Measurements from ENCODE around the gene KCNMA1. TPM values are rescaled to one million over a fixed set of nuclear protein-coding genes. Genes with fewer than 3 reads are reported as not detected.

Gene KCNMA1
- total RNA-seq, 1 experiment from 2014 or later, result 0.49 TPM

DNA sequence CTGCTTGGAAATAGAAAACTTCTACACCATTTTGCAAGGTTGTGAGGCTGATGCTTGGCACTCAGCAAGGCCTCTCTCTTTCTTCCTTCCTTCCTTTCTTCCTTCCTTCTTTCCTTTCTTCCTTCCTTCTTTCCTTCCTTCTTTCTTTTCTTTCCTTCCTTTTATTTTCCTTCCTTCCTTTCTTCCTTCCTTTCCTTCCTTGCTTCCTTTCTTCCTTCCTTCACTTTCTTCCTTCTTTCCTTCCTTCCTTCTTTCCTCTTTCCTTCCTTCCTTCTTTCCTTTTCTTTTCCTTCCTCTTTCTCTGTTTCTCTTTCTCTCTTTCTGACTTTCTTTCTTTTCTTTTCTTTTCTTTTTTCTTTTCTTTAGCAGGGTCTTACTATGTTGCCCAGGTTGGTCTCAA is 460.4 kb downstream of the KCNMA1 start:
- ChIA-PET CTCF (interaction anchor here (0.7 kb wide), 1 partner anchor 11 kb away, joined by 3 read pairs; no protein-coding TSS in a partner anchor), RAD21 (ENCODE audit: low non-redundant PET in 1 of 2, low total read pairs in 2 of 2, uncharacterized antibody in 2 of 2, unreplicated experiment in 2 of 2) (no interaction called here), POLR2A (no interaction called here)
- DNase-seq (ENCODE audit: low read depth, low spot score), result no peak
- H4K20me1 ChIP-seq (ENCODE audit: insufficient read depth), result no peaks in the 10 kb centered on the region
- ATAC-seq, result no peak
- no peak overlapping the region for H3K4me3 ChIP-seq (replicated peaks in 1 of 2; ENCODE audit: low read depth in 1 of 2, low read length in 2 of 2)
- H3K27ac ChIP-seq (ENCODE audit: low read depth, low read length), result no peak overlapping the region
- no peaks in the 10 kb centered on the region for H3K79me2 ChIP-seq (ENCODE audit: insufficient read depth, low read length)
- H3K9me2 ChIP-seq (ENCODE audit: insufficient read depth), result no peaks in the 10 kb centered on the region
- H3K27me3 ChIP-seq (ENCODE audit: insufficient read depth, low read length), result peaks cover 6% of the 10 kb centered on the region; the same call in 1 of the 2 replicates
- H3K4me1 ChIP-seq (ENCODE audit: control insufficient read depth in 1 of 2, insufficient read depth in 2 of 2, low read length in 2 of 2), result peaks cover 7 to 10% of the 10 kb centered on the region in 2 experiments
- intact Hi-C loops (cut with micrococcal nuclease), result loop anchor here (10.0 kb wide), 1 partner anchor 668 kb away; no protein-coding TSS in a partner anchor
- no TSS peak for BruUV-seq (replicated peaks)
- H3K9me3 ChIP-seq (ENCODE audit: control insufficient read depth in 1 of 2, insufficient read depth in 1 of 2, low read depth in 1 of 2, low read length in 2 of 2), result no peaks in the 10 kb centered on the region
- H3K4me2 ChIP-seq (ENCODE audit: low read length), result no peak overlapping the region
- no peaks in the 10 kb centered on the region for H3K36me3 ChIP-seq (ENCODE audit: control insufficient read depth in 1 of 2, insufficient read depth in 2 of 2, low read length in 2 of 2)
- H3K9ac ChIP-seq (ENCODE audit: low read length), result no peak overlapping the region
- H2AFZ ChIP-seq (ENCODE audit: low read depth, low read length, poor library complexity, severe bottlenecking), result no peak overlapping the region
- no peak for TF ChIP-seq EZH2 (IDR thresholded peaks at IDR 0.05)
- TF ChIP-seq CBX3 (IDR thresholded peaks at IDR 0.05; ENCODE audit: low read depth), result no peak
- no peak for TF ChIP-seq ELF1 (IDR thresholded peaks at IDR 0.05; ENCODE audit: borderline replicate concordance, low read depth)
- no peak for TF ChIP-seq SRF (IDR thresholded peaks at IDR 0.05; ENCODE audit: low read depth)
- no peak for TF ChIP-seq TCF7L2 (IDR thresholded peaks at IDR 0.05; ENCODE audit: borderline replicate concordance, extremely low read depth, insufficient read depth, insufficient read length)
- TF ChIP-seq ZFX (IDR thresholded peaks at IDR 0.05), result no peak
- TF ChIP-seq EGR1 (IDR thresholded peaks at IDR 0.05; ENCODE audit: low read depth), result no peak
- no peak for TF ChIP-seq POLR2AphosphoS5 (IDR thresholded peaks at IDR 0.05; ENCODE audit: low read depth, low read length)
- TF ChIP-seq CEBPB (IDR thresholded peaks at IDR 0.05; ENCODE audit: low read depth), result no peak

DNA sequence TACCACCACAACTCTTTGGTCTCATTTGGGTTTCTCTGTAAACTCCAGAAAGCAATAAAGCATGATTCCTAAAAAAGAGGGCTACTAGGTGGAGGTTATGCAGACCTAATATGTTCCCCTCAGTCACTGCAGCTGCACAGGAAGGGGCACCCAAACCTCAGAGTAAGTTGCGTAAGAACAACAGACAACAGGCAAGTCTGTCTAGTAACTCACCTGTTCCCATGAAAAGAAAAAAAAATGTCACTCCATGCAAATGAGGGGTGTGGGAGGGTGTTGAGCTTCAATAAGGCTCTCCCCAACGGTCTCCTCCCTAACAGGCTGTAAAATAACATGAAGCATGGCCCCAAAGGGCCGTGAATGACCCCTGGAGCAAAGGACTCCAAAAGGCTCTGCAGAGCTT is 461.4 kb downstream of the KCNMA1 start:
- H3K9ac ChIP-seq (ENCODE audit: low read length), result no peak overlapping the region
- no peaks in the 10 kb centered on the region for H4K20me1 ChIP-seq (ENCODE audit: insufficient read depth)
- H3K4me2 ChIP-seq (ENCODE audit: low read length), result no peak overlapping the region
- no peak for DNase-seq (ENCODE audit: low read depth, low spot score)
- CTCF ChIA-PET, result interaction anchor here (0.8 kb wide), 1 partner anchor 470 kb away, joined by 4 read pairs; no protein-coding TSS in a partner anchor
- intact Hi-C loops (cut with micrococcal nuclease), result loop anchor here (10.0 kb wide), 1 partner anchor 669 kb away; no protein-coding TSS in a partner anchor
- H2AFZ ChIP-seq (ENCODE audit: low read depth, low read length, poor library complexity, severe bottlenecking), result no peak overlapping the region
- no peak for ATAC-seq
- TF ChIP-seq, protein P1, sequence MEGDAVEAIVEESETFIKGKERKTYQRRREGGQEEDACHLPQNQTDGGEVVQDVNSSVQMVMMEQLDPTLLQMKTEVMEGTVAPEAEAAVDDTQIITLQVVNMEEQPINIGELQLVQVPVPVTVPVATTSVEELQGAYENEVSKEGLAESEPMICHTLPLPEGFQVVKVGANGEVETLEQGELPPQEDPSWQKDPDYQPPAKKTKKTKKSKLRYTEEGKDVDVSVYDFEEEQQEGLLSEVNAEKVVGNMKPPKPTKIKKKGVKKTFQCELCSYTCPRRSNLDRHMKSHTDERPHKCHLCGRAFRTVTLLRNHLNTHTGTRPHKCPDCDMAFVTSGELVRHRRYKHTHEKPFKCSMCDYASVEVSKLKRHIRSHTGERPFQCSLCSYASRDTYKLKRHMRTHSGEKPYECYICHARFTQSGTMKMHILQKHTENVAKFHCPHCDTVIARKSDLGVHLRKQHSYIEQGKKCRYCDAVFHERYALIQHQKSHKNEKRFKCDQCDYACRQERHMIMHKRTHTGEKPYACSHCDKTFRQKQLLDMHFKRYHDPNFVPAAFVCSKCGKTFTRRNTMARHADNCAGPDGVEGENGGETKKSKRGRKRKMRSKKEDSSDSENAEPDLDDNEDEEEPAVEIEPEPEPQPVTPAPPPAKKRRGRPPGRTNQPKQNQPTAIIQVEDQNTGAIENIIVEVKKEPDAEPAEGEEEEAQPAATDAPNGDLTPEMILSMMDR (IDR thresholded peaks at IDR 0.05 in 2 of 3, conservative IDR thresholded peaks at IDR 0.05 in 1 of 3; ENCODE audit: borderline replicate concordance in 1 of 3, insufficient read depth in 1 of 3, low read depth in 2 of 3, low read length in 2 of 3), result no peak
- TF ChIP-seq ZNF274 (IDR thresholded peaks at IDR 0.05; ENCODE audit: low read depth, low read length), result no peak
- TF ChIP-seq SP1 (IDR thresholded peaks at IDR 0.05; ENCODE audit: low read depth), result no peak
- TF ChIP-seq SIN3A (IDR thresholded peaks at IDR 0.05; ENCODE audit: low read depth), result no peak
- no peak for TF ChIP-seq CBX3 (IDR thresholded peaks at IDR 0.05; ENCODE audit: low read depth)
- TF ChIP-seq, protein P2, sequence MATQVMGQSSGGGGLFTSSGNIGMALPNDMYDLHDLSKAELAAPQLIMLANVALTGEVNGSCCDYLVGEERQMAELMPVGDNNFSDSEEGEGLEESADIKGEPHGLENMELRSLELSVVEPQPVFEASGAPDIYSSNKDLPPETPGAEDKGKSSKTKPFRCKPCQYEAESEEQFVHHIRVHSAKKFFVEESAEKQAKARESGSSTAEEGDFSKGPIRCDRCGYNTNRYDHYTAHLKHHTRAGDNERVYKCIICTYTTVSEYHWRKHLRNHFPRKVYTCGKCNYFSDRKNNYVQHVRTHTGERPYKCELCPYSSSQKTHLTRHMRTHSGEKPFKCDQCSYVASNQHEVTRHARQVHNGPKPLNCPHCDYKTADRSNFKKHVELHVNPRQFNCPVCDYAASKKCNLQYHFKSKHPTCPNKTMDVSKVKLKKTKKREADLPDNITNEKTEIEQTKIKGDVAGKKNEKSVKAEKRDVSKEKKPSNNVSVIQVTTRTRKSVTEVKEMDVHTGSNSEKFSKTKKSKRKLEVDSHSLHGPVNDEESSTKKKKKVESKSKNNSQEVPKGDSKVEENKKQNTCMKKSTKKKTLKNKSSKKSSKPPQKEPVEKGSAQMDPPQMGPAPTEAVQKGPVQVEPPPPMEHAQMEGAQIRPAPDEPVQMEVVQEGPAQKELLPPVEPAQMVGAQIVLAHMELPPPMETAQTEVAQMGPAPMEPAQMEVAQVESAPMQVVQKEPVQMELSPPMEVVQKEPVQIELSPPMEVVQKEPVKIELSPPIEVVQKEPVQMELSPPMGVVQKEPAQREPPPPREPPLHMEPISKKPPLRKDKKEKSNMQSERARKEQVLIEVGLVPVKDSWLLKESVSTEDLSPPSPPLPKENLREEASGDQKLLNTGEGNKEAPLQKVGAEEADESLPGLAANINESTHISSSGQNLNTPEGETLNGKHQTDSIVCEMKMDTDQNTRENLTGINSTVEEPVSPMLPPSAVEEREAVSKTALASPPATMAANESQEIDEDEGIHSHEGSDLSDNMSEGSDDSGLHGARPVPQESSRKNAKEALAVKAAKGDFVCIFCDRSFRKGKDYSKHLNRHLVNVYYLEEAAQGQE (IDR thresholded peaks at IDR 0.05; ENCODE audit: low read depth), result no peak
- TF ChIP-seq JUND (IDR thresholded peaks at IDR 0.05), result no peak
- H3K9me2 ChIP-seq (ENCODE audit: insufficient read depth), result no peaks in the 10 kb centered on the region
- peaks cover 16% of the 10 kb centered on the region; the same call in 1 of the 2 replicates for H3K27me3 ChIP-seq (ENCODE audit: insufficient read depth, low read length)
- H3K9me3 ChIP-seq (ENCODE audit: control insufficient read depth in 1 of 2, insufficient read depth in 1 of 2, low read depth in 1 of 2, low read length in 2 of 2), result no peaks in the 10 kb centered on the region
- POLR2A ChIA-PET, result no interaction called here
- no peak overlapping the region for H3K27ac ChIP-seq (ENCODE audit: low read depth, low read length)
- peaks cover 7 to 10% of the 10 kb centered on the region in 2 experiments for H3K4me1 ChIP-seq (ENCODE audit: control insufficient read depth in 1 of 2, insufficient read depth in 2 of 2, low read length in 2 of 2)
- no peaks in the 10 kb centered on the region for H3K36me3 ChIP-seq (ENCODE audit: control insufficient read depth in 1 of 2, insufficient read depth in 2 of 2, low read length in 2 of 2)
- H3K79me2 ChIP-seq (ENCODE audit: insufficient read depth, low read length), result no peaks in the 10 kb centered on the region
- RAD21 ChIA-PET (ENCODE audit: low non-redundant PET in 1 of 2, low total read pairs in 2 of 2, uncharacterized antibody in 2 of 2, unreplicated experiment in 2 of 2), result no interaction called here
- BruUV-seq (replicated peaks), result no TSS peak
- H3K4me3 ChIP-seq (replicated peaks in 1 of 2; ENCODE audit: low read depth in 1 of 2, low read length in 2 of 2), result no peak overlapping the region

Measured in HCT116 (cell line).